Measurements from ENCODE around the gene VIPR2. TPM values are rescaled to one million over a fixed set of nuclear protein-coding genes. Genes with fewer than 3 reads are reported as not detected.

The VIPR2 gene
- total and polyA plus RNA-seq, 2 experiments from 2014 or later = 1.3 to 2.7 TPM

DNA sequence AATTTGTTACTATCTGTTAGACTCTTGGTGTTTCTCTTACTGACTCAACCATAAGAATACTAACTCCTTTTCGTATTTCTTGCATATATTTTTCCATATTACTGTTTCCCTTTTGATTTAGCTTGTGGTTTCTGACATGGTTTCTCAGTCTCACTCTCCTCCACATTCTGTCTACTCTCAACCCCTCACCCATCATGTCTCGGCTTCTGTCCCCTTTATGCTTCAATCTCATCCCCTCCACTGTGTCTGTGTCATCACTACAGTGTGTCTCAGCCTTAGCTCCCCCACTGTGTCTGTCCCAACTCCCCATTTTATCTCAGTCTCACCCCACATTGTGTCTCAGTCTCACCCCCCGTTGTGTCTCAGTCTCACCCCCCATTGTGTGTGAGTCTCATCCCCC lies 126.9 kb downstream of the VIPR2 start:
- ATAC-seq (no peak), DNase-seq (ENCODE audit: low spot score) (no peak)
- Mint-ChIP-seq H3K36me3 (ENCODE audit: low read depth) (peaks cover 16% of the 10 kb centered on the region), H3K4me3 (no peak overlapping the region), H3K27me3 (ENCODE audit: insufficient read depth, low read depth, poor library complexity) (peaks cover 17% of the 10 kb centered on the region), H3K9me3 (peaks cover 89% of the 10 kb centered on the region), H3K27ac (no peak overlapping the region), H3K4me1 (peaks cover 7% of the 10 kb centered on the region)
- Histone ChIP-seq H2AFZ (no peak overlapping the region), H3K4me1 (ENCODE audit: insufficient read depth) (peaks cover 15% of the 10 kb centered on the region), H3K9me2 (ENCODE audit: insufficient read depth) (no peaks in the 10 kb centered on the region), H3K4me2 (no peak overlapping the region), H3K79me2 (replicated peaks; ENCODE audit: insufficient read depth) (no peaks in the 10 kb centered on the region), H3K36me3 (ENCODE audit: insufficient read depth) (no peaks in the 10 kb centered on the region; the same call in 1 of the 2 replicates), H3K27me3 (ENCODE audit: insufficient read depth) (no peaks in the 10 kb centered on the region), H3K4me3 (no peak overlapping the region), H3K27ac (ENCODE audit: low read depth) (no peak overlapping the region), H4K20me1 (replicated peaks; ENCODE audit: insufficient read depth) (no peaks in the 10 kb centered on the region), H3F3A (replicated peaks; ENCODE audit: low read depth) (no peaks in the 10 kb centered on the region)
- TF ChIP-seq POLR2AphosphoS5 (IDR thresholded peaks at IDR 0.05; ENCODE audit: low read depth) (no peak), ZNF114 (CRISPR knock-in tag; IDR thresholded peaks at IDR 0.05) (no peak), EZH2 (IDR thresholded peaks at IDR 0.05; ENCODE audit: low read depth, unreplicated experiment) (no peak), ZNF331 (CRISPR knock-in tag; IDR thresholded peaks at IDR 0.05; ENCODE audit: low read depth) (no peak), NANOG (IDR thresholded peaks at IDR 0.05; ENCODE audit: borderline replicate concordance) (no peak), JUNB (IDR thresholded peaks at IDR 0.05; ENCODE audit: unreplicated experiment) (no peak)
- TF ChIP-seq, protein P1, sequence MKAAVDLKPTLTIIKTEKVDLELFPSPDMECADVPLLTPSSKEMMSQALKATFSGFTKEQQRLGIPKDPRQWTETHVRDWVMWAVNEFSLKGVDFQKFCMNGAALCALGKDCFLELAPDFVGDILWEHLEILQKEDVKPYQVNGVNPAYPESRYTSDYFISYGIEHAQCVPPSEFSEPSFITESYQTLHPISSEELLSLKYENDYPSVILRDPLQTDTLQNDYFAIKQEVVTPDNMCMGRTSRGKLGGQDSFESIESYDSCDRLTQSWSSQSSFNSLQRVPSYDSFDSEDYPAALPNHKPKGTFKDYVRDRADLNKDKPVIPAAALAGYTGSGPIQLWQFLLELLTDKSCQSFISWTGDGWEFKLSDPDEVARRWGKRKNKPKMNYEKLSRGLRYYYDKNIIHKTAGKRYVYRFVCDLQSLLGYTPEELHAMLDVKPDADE (IDR thresholded peaks at IDR 0.05) = no peak

GRCh38 chr7:159017210-159017609 lies 127.5 kb downstream of the VIPR2 start:
- Mint-ChIP-seq H3K27ac (no peak overlapping the region), H3K4me3 (no peak overlapping the region), H3K4me1 (peaks cover 7% of the 10 kb centered on the region), H3K27me3 (ENCODE audit: insufficient read depth, low read depth, poor library complexity) (peaks cover 17% of the 10 kb centered on the region), H3K36me3 (ENCODE audit: low read depth) (peaks cover 20% of the 10 kb centered on the region), H3K9me3 (peaks cover 89% of the 10 kb centered on the region)
- no peak overlapping the region for H2AFZ ChIP-seq
- H4K20me1 ChIP-seq (replicated peaks; ENCODE audit: insufficient read depth) = no peaks in the 10 kb centered on the region
- no peaks in the 10 kb centered on the region; the same call in 1 of the 2 replicates for H3K36me3 ChIP-seq (ENCODE audit: insufficient read depth)
- H3F3A ChIP-seq (replicated peaks; ENCODE audit: low read depth) = no peaks in the 10 kb centered on the region
- H3K27ac ChIP-seq (ENCODE audit: low read depth) = no peak overlapping the region
- no peak overlapping the region for H3K4me2 ChIP-seq
- H3K27me3 ChIP-seq (ENCODE audit: insufficient read depth) = no peaks in the 10 kb centered on the region
- H3K4me1 ChIP-seq (ENCODE audit: insufficient read depth) = peaks cover 15% of the 10 kb centered on the region
- no peak overlapping the region for H3K4me3 ChIP-seq
- H3K9me2 ChIP-seq (ENCODE audit: insufficient read depth) = no peaks in the 10 kb centered on the region
- H3K79me2 ChIP-seq (replicated peaks; ENCODE audit: insufficient read depth) = no peaks in the 10 kb centered on the region
- ATAC-seq (no peak), DNase-seq (ENCODE audit: low spot score) (no peak)
- no peak for TF ChIP-seq EZH2 (IDR thresholded peaks at IDR 0.05; ENCODE audit: low read depth, unreplicated experiment)
- TF ChIP-seq JUNB (IDR thresholded peaks at IDR 0.05; ENCODE audit: unreplicated experiment) = no peak
- TF ChIP-seq CREB1 (CRISPR knock-in tag; IDR thresholded peaks at IDR 0.05; ENCODE audit: low read depth) = no peak
- no peak for TF ChIP-seq REST (IDR thresholded peaks at IDR 0.05; ENCODE audit: unreplicated experiment)
- TF ChIP-seq ZNF331 (CRISPR knock-in tag; IDR thresholded peaks at IDR 0.05; ENCODE audit: low read depth) = no peak
- TF ChIP-seq, protein P2, sequence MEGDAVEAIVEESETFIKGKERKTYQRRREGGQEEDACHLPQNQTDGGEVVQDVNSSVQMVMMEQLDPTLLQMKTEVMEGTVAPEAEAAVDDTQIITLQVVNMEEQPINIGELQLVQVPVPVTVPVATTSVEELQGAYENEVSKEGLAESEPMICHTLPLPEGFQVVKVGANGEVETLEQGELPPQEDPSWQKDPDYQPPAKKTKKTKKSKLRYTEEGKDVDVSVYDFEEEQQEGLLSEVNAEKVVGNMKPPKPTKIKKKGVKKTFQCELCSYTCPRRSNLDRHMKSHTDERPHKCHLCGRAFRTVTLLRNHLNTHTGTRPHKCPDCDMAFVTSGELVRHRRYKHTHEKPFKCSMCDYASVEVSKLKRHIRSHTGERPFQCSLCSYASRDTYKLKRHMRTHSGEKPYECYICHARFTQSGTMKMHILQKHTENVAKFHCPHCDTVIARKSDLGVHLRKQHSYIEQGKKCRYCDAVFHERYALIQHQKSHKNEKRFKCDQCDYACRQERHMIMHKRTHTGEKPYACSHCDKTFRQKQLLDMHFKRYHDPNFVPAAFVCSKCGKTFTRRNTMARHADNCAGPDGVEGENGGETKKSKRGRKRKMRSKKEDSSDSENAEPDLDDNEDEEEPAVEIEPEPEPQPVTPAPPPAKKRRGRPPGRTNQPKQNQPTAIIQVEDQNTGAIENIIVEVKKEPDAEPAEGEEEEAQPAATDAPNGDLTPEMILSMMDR (conservative IDR thresholded peaks at IDR 0.05; ENCODE audit: low read depth in 2 of 2) = no peak
- no peak for TF ChIP-seq EZH2phosphoT487 (IDR thresholded peaks at IDR 0.05; ENCODE audit: unreplicated experiment)

Data from GM23338 (cell line).